ENCODE data around the gene KRTAP12-1.

DNA sequence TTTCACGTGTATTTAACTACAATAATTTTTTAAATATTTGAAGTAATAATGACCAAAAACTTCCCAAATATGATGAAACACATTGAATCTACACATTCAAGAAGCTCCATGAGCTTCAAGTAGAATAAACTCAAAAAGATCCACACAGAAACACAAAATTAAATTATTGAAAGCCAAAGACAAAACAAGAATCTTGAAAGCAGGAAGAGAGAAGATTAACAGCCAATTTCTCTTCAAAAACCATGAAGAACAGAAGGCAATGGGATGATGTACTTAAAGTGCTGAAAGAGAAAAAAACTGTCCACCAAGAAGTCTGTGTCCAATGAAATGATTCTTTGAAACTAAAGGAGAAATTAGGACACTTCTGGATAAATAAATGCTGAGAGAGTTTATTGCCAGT lies 49.9 kb downstream of the KRTAP12-1 start:
- TF ChIP-seq, protein P1, sequence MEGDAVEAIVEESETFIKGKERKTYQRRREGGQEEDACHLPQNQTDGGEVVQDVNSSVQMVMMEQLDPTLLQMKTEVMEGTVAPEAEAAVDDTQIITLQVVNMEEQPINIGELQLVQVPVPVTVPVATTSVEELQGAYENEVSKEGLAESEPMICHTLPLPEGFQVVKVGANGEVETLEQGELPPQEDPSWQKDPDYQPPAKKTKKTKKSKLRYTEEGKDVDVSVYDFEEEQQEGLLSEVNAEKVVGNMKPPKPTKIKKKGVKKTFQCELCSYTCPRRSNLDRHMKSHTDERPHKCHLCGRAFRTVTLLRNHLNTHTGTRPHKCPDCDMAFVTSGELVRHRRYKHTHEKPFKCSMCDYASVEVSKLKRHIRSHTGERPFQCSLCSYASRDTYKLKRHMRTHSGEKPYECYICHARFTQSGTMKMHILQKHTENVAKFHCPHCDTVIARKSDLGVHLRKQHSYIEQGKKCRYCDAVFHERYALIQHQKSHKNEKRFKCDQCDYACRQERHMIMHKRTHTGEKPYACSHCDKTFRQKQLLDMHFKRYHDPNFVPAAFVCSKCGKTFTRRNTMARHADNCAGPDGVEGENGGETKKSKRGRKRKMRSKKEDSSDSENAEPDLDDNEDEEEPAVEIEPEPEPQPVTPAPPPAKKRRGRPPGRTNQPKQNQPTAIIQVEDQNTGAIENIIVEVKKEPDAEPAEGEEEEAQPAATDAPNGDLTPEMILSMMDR (conservative IDR thresholded peaks at IDR 0.05; ENCODE audit: low read length) = no peak
- no peak for TF ChIP-seq EZH2phosphoT487 (IDR thresholded peaks at IDR 0.05; ENCODE audit: borderline replicate concordance, low read depth, low read length)

Data from OCI-LY7 (cell line).